GM12878 (cell line): ENCODE data around the gene NEK10. TPM values are rescaled to one million over a fixed set of nuclear protein-coding genes. Genes with fewer than 3 reads are reported as not detected.

Experiments used
- CEBPZ ChIP-seq: fragments of 150-350 bp; IDR thresholded peaks from 2 replicates; pipeline ENCODE4 v1.6.1; 2016; ENCODE audit warnings: low read depth, low read length
- IRF3 ChIP-seq: fragments of 450-650 bp; IDR thresholded peaks from 2 replicates; pipeline ENCODE4 v1.6.1; 2014; ENCODE audit warnings: mild to moderate bottlenecking
- POLR2AphosphoS2 ChIP-seq: IDR thresholded peaks from 2 replicates; pipeline ENCODE4 v1.6.1; 2011; ENCODE audit warnings: low read depth, mild to moderate bottlenecking, low read length, improper control_type of control experiment, moderate library complexity
- RAD21 ChIP-seq: IDR thresholded peaks from 2 replicates; pipeline ENCODE4 v1.6.1; 2011; ENCODE audit warnings: mild to moderate bottlenecking, low read depth, low read length, moderate library complexity; ENCODE audit not compliant: insufficient read depth
- RELB ChIP-seq: fragments of 450-650 bp; IDR thresholded peaks from 2 replicates; pipeline ENCODE4 v1.6.1; 2017; ENCODE audit warnings: low read depth, mild to moderate bottlenecking, moderate library complexity
- SMC3 ChIP-seq: IDR thresholded peaks from 2 replicates; pipeline ENCODE4 v1.6.1; 2011; ENCODE audit warnings: low read length, improper control_type of control experiment, borderline replicate concordance
- SPI1 ChIP-seq: IDR thresholded peaks from 2 replicates; pipeline ENCODE4 v1.6.1; 2011; ENCODE audit warnings: low read depth, mild to moderate bottlenecking, low read length, moderate library complexity, borderline replicate concordance; ENCODE audit not compliant: insufficient read depth
- SRF ChIP-seq, 2 experiments: IDR thresholded peaks; 2 replicates each; pipeline ENCODE4 v1.6.1; 2011; ENCODE audit warnings: low read depth in 2 of 2, low read length in 2 of 2, mild to moderate bottlenecking in 1 of 2, moderate library complexity in 1 of 2
- YY1 ChIP-seq: IDR thresholded peaks from 2 replicates; pipeline ENCODE4 v1.6.1; 2011; ENCODE audit warnings: low read depth, mild to moderate bottlenecking, low read length
- ZNF592 ChIP-seq: fragments of 450-650 bp; IDR thresholded peaks from 2 replicates; pipeline ENCODE4 v1.6.1; 2017; ENCODE audit warnings: mild to moderate bottlenecking, moderate library complexity
- polyA plus RNA-seq, 11 experiments: library from polyadenylated mRNA; depleted of rRNA in 4 of 11; unstranded in 6 of 11; stranded (reverse) in 5 of 11; fragments of >200 nt; fragmentation: Nextera tagmentation in 4 of 11; fragmentation: Illumina TruSeq in 1 of 11; extraction: Ambion mirVana in 4 of 11; extraction: Trizol in 1 of 11; gene quantifications; 1 replicate in 1 of 11; 2 replicates in 10 of 11; pipeline versions ENCODE4 v1.2.1 to v1.2.3, GENCODE V29; 2011 to 2016; ENCODE audit warnings: inconsistent platforms in 2 of 11, missing spikeins in 2 of 11, low read depth in 1 of 11
- total RNA-seq, 4 experiments: library from RNA; depleted of rRNA in 3 of 4; stranded (reverse); fragments of >200 nt in 3 of 4; fragmentation: Illumina TruSeq in 1 of 4; extraction: Trizol in 1 of 4; gene quantifications; 2 replicates each; pipeline versions ENCODE4 v1.2.1 to v1.2.3, GENCODE V29; 2013 to 2021

The NEK10 gene
- total and polyA plus RNA-seq, 10 of the 15 experiments (the other 5 are each of a cell fraction or from before 2014, with no cell fraction given): 0.06 to 0.40 (median 0.16) TPM; not detected in 2

GRCh38 chr3:27357665-27358258, 11.4 kb downstream of the NEK10 start (continued):
- TF ChIP-seq POLR2AphosphoS2 (no peak), CEBPZ (no peak), YY1 (peak; percentile 59; the same call in 1 of the 2 replicates), ZNF592 (peak; percentile 81), SRF (IDR thresholded peaks at IDR 0.05; ENCODE audit: low read depth in 2 of 2, low read length in 2 of 2) (no peak), RAD21 (peak; percentile 82), RELB (no peak), SPI1 (peak; percentile 38; the same call in 1 of the 2 replicates), IRF3 (no peak), SMC3 (peak; percentile 85; the same call in 1 of the 2 replicates)
- TF ChIP-seq, all 136 proteins: peak for 11
